Activated naive CD4-positive, alpha-beta T cell treated with anti-CD3 and anti-CD28 coated beads, Interleukin-2, amount 50 U/mL, for 72 hours (primary cell): ENCODE results near the gene OVCH1. TPM values are rescaled to one million over a fixed set of nuclear protein-coding genes. Genes with fewer than 3 reads are reported as not detected.
A peak's percentile ranks its signal among the peaks of the same experiment; 100 is the strongest.

ENCODE experiments used
- ATAC-seq, 2 donors: fragments of 150-1000 bp; cut with Tn5 transposase; 2 replicates each; pipeline ENCODE4 v1.10.0; 2021; ENCODE audit warnings: mild to moderate bottlenecking in 2 of 2, moderate library complexity in 2 of 2
- DNase-seq, 2 donors: peaks; one replicate each; pipeline ENCODE4 v3.0.0; 2021 to 2022; ENCODE audit warnings: low spot score in 2 of 2
- H3K27ac Mint-ChIP-seq, 2 donors: one replicate each; pipeline ENCODE4 v1.8.0; 2022; ENCODE audit warnings: mild to moderate bottlenecking in 2 of 2, mixed read lengths in 2 of 2
- H3K36me3 Mint-ChIP-seq, 2 donors: one replicate each; pipeline ENCODE4 v1.8.0; 2022; ENCODE audit warnings: mixed read lengths in 2 of 2
- H3K9me3 Mint-ChIP-seq, 2 donors: one replicate each; pipeline ENCODE4 v1.8.0; 2022; ENCODE audit warnings: mixed read lengths in 2 of 2
- total RNA-seq, 2 donors: library from RNA; stranded (reverse); gene quantifications; one replicate each; pipeline ENCODE4 v1.2.3, GENCODE V29; 2022

The OVCH1 gene, protein sequence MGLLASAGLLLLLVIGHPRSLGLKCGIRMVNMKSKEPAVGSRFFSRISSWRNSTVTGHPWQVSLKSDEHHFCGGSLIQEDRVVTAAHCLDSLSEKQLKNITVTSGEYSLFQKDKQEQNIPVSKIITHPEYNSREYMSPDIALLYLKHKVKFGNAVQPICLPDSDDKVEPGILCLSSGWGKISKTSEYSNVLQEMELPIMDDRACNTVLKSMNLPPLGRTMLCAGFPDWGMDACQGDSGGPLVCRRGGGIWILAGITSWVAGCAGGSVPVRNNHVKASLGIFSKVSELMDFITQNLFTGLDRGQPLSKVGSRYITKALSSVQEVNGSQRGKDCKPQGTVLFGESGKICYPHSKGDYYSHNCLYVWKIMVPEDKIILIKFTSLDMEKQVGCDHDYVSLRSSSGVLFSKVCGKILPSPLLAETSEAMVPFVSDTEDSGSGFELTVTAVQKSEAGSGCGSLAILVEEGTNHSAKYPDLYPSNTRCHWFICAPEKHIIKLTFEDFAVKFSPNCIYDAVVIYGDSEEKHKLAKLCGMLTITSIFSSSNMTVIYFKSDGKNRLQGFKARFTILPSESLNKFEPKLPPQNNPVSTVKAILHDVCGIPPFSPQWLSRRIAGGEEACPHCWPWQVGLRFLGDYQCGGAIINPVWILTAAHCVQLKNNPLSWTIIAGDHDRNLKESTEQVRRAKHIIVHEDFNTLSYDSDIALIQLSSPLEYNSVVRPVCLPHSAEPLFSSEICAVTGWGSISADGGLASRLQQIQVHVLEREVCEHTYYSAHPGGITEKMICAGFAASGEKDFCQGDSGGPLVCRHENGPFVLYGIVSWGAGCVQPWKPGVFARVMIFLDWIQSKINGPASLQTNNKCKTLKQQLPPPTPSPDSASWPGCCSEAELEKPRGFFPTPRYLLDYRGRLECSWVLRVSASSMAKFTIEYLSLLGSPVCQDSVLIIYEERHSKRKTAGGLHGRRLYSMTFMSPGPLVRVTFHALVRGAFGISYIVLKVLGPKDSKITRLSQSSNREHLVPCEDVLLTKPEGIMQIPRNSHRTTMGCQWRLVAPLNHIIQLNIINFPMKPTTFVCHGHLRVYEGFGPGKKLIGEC
- total RNA-seq: not detected

DNA sequence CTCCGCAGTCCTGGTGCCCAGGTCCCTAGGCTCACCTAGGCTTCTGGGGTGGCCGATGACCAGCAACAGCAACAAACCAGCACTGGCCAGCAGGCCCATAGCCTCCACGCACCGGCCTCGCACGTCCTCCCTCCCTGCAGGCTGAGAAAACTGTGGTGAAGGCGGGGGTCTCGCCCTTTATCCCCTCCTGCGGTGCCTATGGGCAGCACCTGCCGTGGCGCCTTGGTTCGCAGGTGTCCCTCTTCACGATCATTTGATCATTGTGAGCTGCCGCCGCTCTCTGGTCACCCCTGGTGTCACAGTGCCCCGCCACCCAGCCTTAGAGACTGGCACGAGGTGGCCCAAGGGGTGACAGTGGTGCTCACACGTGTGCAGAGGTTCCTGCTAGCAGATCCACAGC lies at the start of gene OVCH1:
Gene OVCH1, minus strand, starts transcription at position 99 of the 400 bp plus-strand sequence. Its CDS starts 0 bp downstream, at position 99.
- ATAC-seq: no peak
- Mint-ChIP-seq H3K9me3 (no peaks in the 10 kb centered on the region), H3K27ac (no peak within 1 kb of the TSS), H3K36me3 (no peaks in the 10 kb centered on the region)
- no peak for DNase-seq

DNA sequence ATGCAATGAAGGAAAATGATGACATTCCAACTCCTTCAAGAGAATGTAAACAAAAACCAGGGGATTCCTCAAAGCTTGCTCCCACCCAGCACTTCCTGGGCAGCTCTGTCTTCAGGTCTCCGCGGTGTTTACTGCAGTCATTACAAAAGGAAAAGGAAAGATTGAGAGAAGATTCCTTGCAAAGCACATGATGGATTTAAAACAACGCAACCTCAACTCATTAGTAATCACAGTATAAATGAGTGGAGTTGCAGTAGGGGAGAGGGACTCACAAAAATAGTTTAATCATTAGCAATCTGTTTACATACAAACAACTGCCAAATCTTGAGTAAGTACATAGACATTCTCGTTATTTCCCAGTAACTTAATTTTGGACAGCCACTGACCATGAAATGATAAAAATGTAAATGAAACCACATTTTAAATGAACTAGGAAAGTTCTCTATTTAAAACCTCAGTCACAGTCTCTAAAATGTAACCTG lies 49.7 kb upstream of the OVCH1 start:
- ATAC-seq (no peak), DNase-seq (no peak)
- H3K9me3 Mint-ChIP-seq: no peaks in the 10 kb centered on the region
- H3K36me3 Mint-ChIP-seq: no peaks in the 10 kb centered on the region
- no peak overlapping the region for H3K27ac Mint-ChIP-seq

DNA sequence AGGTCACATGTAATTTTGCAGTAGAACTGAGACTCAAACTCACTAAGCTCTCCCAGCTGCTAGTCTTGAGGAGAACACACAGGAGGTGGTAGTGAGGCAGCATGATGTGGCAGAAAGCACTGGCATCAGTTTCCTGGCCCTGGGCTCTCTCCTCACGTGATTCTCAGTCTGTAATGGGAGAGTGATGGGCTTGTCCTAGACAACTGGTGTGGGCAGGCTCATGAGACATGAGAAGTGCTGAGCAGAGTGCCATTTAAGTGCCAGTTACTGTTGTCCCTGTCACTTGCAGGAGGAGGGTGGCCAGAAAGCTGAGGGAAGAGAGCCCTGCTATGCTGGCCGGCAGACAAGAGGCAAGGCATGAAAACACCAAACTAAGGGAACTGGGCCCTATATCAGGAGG lies 48.5 kb upstream of the OVCH1 start:
- Mint-ChIP-seq H3K36me3 (no peaks in the 10 kb centered on the region), H3K9me3 (no peaks in the 10 kb centered on the region), H3K27ac (no peak overlapping the region)
- no peak for DNase-seq
- no peak for ATAC-seq

DNA sequence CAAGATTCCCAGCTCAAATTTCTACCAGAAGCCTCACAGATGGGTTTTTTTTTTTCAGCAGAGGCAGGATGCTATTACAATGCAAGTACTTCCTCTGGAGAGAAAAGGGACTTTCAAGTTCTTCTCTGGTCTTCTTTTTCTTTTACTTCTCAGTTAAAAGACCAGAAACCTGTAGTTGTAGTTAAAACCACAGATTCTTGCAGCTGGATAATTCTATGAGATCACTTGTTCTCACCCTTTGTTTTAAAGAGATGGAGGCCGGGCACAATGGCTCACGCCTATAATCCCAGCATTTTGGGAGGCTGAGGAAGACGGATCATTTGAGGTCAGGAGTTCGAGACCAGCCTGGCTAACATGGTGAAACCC lies 47.6 kb upstream of the OVCH1 start:
- DNase-seq (no peak), ATAC-seq (no peak)
- Mint-ChIP-seq H3K9me3 (no peaks in the 10 kb centered on the region), H3K27ac (no peak overlapping the region), H3K36me3 (no peaks in the 10 kb centered on the region)

DNA sequence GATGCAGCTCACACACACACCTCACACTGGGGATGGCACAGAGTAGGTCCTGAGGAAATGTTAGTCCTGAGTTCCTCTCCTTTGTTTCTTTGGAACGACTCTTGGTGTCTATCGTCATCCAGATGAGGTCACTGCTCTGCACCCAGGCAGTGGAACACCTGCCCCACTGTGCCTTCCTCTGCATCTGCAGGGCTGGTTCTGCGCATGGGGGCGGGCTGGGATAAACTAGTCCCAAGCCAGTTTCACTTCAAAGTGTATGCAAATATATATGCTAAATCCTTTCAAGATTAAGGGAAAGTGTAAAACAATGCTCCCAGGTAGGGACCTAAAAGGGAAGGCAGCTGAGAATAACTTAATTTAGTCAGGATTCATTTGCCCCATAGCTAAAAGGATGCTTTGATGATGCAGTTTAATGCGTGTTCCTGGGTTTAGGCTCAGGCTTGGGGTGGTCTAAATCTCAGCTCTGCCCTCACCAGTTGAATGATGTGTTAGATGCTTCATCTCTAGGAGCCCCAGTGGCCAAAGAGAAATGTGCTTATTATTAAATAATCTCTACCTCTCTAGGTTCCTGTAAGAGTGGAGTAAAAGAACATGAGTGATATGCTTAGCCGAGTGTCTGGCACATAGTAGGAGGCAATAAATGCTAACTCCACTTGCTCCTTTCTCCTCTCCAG lies 47.1 kb upstream of the OVCH1 start:
- ATAC-seq (no peak), DNase-seq (no peak)
- Mint-ChIP-seq H3K36me3 (no peaks in the 10 kb centered on the region), H3K9me3 (no peaks in the 10 kb centered on the region), H3K27ac (no peak overlapping the region)

DNA sequence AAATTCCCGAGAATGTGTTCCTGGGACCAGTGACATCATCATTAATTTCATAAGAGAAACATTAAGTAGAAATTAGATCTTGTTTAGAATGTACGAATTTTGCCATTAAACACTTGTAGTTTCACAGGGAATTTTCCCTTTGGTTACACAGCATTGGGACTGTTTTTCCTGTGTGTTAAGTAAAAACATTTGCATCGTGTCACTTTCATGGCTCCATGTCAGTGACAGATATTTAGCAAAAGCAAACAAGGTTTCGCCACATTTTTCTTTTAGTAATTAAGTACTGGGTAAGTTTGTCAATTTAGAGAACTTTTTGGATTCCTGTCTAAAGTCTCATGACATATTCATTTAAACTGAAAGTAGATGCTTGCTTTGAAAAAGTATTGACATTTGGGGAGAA lies 45.5 kb upstream of the OVCH1 start:
- Mint-ChIP-seq H3K36me3 (no peaks in the 10 kb centered on the region), H3K9me3 (no peaks in the 10 kb centered on the region), H3K27ac (no peak overlapping the region)
- ATAC-seq: no peak
- DNase-seq: no peak

DNA sequence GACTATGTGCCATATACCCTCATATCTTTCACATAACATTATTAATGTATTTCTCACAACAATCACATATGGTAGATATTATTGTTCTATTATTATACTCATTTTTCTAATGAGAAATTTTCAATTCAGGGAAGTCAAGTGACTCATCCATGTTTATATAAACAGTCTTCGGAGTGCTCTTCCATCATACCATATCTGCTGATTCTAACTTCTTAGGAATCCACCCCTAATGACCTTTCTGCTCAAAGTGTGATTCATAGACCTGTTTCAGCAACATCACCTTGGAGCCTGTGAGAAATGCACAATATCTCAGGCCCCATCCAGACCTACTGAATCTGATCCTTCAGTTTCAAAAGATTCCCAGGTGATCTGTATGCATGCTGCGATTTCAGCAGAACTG lies 39.8 kb upstream of the OVCH1 start:
- Mint-ChIP-seq H3K36me3 (no peaks in the 10 kb centered on the region), H3K27ac (no peak overlapping the region)

DNA sequence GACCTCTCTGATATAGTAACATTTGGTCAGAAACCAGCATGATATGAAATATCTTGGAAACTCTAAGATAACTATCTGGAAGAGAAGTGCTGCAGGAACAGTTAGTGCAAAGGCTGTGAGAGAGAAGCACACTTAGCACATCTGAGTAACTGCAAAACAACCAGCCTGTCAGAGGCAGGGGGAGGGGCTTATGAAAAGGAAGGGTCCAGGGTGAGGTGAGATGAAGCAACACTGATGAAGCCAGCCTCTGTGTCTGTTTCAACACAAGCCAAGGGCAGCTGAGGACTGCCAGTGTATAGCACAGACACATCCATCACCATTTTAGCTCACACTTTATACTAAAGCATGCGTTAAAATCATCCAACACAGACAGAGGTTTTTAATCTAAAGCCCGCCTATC lies 37.4 kb upstream of the OVCH1 start:
- ATAC-seq (no peak), DNase-seq (no peak)
- Mint-ChIP-seq H3K27ac (no peak overlapping the region), H3K9me3 (no peaks in the 10 kb centered on the region), H3K36me3 (no peaks in the 10 kb centered on the region)

More for the DNA sequence above, 39.8 kb upstream of the OVCH1 start:
- no peaks in the 10 kb centered on the region for H3K9me3 Mint-ChIP-seq
- DNase-seq (no peak), ATAC-seq (no peak)

DNA sequence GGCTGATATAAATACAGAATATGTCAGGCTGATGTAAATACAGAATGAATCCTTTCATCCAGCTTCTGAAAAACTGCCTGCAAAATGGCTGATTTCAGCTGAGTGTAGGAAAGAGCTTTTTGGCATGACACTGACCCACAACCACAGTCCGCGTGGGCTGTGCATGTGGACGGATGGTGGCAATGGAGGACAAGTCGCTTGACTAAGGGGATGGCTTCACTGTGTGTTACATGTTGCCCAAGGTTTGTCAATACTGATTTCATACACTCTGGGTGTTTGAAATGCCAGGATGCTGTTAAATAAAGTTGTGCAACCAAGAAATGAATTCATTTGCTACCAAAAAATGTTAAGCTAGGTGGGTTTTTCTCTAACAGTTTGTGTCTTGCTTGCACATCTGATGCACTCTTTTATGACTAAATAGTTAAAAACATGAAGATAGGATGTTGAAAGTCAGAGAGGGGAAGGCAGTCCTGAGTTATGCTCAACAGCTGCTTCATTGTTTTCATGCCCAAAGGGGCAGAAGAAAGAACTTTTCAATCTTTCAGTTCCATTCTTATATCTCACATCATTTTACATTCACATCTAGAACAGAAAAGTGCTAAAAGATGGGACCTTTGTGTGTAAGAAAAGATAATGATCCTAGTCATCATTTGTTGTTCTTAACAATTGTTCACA lies 36.5 kb upstream of the OVCH1 start:
- DNase-seq (no peak), ATAC-seq (no peak)
- H3K9me3 Mint-ChIP-seq: no peaks in the 10 kb centered on the region
- no peaks in the 10 kb centered on the region for H3K36me3 Mint-ChIP-seq
- H3K27ac Mint-ChIP-seq: no peak overlapping the region

DNA sequence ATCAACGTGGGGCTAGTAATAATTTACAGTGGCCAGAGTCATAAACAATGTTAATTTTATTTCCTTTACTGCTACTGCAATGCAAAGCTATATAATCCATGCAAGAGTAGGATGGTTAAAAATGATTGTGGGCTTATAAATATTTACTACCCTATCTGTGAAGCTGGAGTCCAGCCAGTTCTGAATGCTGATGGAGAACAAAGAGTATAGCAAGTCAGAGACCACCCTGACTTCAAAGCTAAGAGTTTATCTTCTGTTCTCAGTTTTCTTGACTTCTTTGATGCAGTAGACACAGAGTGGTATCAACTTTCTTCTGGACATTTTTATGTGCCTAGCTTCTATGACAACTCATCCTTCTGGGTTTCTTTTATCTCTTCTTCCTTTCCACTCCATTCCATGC lies 34.0 kb upstream of the OVCH1 start:
- ATAC-seq: no peak
- H3K36me3 Mint-ChIP-seq: no peaks in the 10 kb centered on the region
- H3K27ac Mint-ChIP-seq: no peak overlapping the region
- DNase-seq: no peak
- H3K9me3 Mint-ChIP-seq: no peaks in the 10 kb centered on the region

DNA sequence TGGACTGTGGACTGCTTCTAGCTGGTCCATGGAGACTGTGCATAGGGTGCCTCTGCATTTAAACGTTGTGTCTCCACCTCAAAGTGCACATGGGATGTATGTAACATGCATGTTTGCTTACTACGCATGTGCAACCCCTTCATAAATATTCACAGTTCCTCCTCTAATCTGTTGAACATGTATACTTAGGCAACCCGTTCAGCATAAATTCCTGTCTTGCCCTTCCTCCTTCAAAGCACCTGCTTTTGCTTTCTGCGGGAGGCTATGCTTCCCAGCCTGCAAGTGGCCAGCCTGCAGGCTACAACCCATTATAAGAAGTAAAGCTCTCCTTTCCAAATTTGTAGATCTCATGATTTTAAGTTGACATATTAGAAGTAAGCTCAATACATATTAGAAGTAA lies 33.0 kb upstream of the OVCH1 start:
- H3K36me3 Mint-ChIP-seq: no peaks in the 10 kb centered on the region
- H3K9me3 Mint-ChIP-seq: no peaks in the 10 kb centered on the region
- ATAC-seq: no peak
- no peak overlapping the region for H3K27ac Mint-ChIP-seq
- DNase-seq: no peak

DNA sequence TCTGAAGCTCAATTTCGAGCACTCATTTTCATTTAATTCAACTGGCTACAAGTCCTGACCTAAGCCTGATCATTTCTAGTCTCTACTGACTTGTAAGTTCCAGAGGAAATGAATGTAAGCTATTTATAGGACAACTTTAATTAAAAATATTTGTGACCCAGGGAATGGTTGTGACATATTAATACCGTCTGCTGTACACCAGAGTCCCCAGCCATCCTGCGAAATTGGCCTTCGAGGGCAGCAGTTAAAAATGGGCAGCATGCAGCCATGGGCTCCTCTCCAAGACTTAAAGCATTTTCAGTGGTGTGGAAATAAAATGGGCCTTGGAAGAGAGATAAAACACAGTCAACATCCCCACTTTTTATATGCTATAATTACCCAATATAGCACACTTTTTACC lies 30.7 kb upstream of the OVCH1 start:
- H3K9me3 Mint-ChIP-seq: no peaks in the 10 kb centered on the region
- no peaks in the 10 kb centered on the region for H3K36me3 Mint-ChIP-seq
- ATAC-seq (no peak), DNase-seq (no peak)
- no peak overlapping the region for H3K27ac Mint-ChIP-seq

DNA sequence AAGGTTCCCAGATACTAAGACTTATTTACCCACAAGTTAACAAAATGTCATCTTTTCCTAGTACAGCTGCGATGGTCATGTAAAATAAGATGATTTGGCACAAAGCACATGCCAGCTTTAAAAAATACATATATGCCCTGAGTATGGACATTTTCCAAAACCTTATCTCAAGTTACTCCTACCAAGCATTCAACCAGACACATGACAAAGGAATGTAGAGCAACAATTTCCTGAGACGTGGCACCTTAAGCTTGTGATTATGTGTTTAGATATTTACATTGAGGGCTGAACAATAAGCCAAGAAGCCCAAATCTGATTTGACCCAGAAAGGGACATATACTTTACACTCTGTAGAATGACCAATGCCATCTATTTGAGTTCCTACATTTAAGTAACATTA lies 24.5 kb upstream of the OVCH1 start:
- Mint-ChIP-seq H3K36me3 (no peaks in the 10 kb centered on the region), H3K9me3 (no peaks in the 10 kb centered on the region), H3K27ac (no peak overlapping the region)
- DNase-seq: no peak
- no peak for ATAC-seq

DNA sequence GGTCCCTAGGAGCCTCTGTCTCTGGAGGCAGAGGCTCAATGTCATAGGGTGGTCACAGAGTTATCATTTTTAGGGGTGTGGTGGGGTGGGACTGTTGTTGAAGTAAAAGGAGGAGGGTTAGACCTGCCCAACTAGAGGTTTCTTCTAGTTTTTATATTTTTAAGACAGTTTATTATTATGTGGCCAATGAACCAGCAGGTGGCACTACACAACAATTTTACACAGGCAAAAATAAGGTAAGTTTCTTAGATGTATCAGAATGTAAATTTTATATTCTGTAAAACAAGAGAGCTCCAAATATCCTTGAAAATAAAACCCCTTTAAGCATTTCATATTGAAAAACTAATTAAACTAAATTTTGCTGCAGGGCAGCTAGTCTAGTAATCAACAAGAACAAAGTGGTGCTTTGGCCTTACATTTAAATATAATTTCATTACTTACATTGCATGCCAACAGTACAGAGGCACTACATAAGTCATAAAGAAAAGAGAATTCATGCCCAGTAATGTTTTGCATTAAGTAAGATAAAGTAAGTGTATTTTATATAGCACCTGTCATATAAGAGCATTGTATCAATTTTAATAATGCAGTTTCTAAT lies 22.2 kb upstream of the OVCH1 start:
- H3K27ac Mint-ChIP-seq: no peak overlapping the region

DNA sequence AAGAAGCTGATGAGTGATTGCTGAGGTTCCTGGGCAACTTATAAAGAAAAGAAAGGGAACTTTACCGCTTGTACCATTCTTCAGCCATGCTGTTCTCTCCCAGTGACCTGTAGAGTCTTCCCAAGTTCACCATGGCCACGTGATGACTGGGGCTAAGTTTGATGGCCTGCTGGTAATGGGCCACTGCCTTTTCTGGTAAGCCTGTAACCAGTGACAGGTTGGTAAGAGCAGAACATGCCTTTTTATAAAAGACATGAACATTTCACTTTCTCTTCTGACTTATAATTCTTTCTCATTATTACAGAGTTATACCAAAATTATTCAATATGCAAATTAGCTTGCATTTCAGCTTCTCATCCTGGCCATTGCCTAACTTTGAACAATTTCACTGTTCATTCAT lies 20.9 kb upstream of the OVCH1 start:
- Mint-ChIP-seq H3K9me3 (no peaks in the 10 kb centered on the region), H3K36me3 (no peaks in the 10 kb centered on the region), H3K27ac (no peak overlapping the region)
- DNase-seq: no peak
- peak in 1 of 2 donors; percentile 35 for ATAC-seq

More for the DNA sequence above, 22.2 kb upstream of the OVCH1 start:
- no peak for ATAC-seq
- Mint-ChIP-seq H3K9me3 (no peaks in the 10 kb centered on the region), H3K36me3 (no peaks in the 10 kb centered on the region)
- no peak for DNase-seq

DNA sequence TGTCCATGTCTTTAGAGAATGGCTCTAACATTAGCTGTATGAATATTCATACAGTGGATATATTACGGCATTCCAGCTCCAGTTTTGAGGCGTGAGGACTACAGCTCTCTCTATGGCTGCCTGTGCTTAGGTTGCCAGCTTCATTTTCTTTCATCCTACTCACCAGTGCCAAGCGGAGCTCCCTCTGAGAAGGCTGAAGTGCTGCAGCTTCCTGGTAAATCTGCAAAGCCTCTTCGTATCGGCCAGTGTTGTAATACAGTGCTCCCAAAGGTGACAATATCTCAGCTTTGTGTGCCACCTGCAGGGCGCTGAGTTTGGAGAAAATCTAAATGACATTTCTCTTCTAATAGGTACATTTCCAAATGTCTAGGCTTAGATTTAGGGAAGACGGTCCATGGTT lies 19.8 kb upstream of the OVCH1 start:
- ATAC-seq (no peak), DNase-seq (no peak)
- no peaks in the 10 kb centered on the region for H3K9me3 Mint-ChIP-seq
- H3K27ac Mint-ChIP-seq: no peak overlapping the region
- no peaks in the 10 kb centered on the region for H3K36me3 Mint-ChIP-seq
